Natural killer cell treated with Interleukin-12 subunit alpha and Interleukin-12 subunit beta and Interleukin-15 and Interleukin-18, amount 100 ng/mL, for 72 hours (primary cell): ENCODE results near the gene PNMT. TPM values are rescaled to one million over a fixed set of nuclear protein-coding genes. Genes with fewer than 3 reads are reported as not detected.
"Not testable (repeated sequence)": the region's sequence is repeated elsewhere in the genome, so short reads cannot be mapped to it uniquely, and the experiment has no call there.

Experiments used
- ATAC-seq, 2 donors: fragments of 150-1000 bp; cut with Tn5 transposase in 1 of 2; sonication (Bioruptor Pico), chemical (Tn5 transposase) in 1 of 2; 2 replicates each; pipeline ENCODE4 v1.10.0; 2021
- DNase-seq: peaks from one replicate; pipeline ENCODE4 v3.0.0; 2022; ENCODE audit warnings: low spot score
- H3K27ac Mint-ChIP-seq, 2 donors: 1 replicate in 1 of 2; 2 replicates in 1 of 2; pipeline ENCODE4 v1.8.0; 2022; ENCODE audit warnings: mixed read lengths in 2 of 2, mild to moderate bottlenecking in 1 of 2, moderate library complexity in 1 of 2
- H3K27me3 Mint-ChIP-seq, 2 donors: 1 replicate in 1 of 2; 2 replicates in 1 of 2; pipeline ENCODE4 v1.8.0; 2022; ENCODE audit warnings: mixed read lengths in 2 of 2
- H3K36me3 Mint-ChIP-seq: one replicate; pipeline ENCODE4 v1.8.0; 2022; ENCODE audit warnings: mixed read lengths
- H3K4me1 Mint-ChIP-seq, 2 donors: 1 replicate in 1 of 2; 2 replicates in 1 of 2; pipeline ENCODE4 v1.8.0; 2022; ENCODE audit warnings: low read depth in 2 of 2, mixed read lengths in 2 of 2, mild to moderate bottlenecking in 1 of 2
- H3K4me3 Mint-ChIP-seq: one replicate; pipeline ENCODE4 v1.8.0; 2022; ENCODE audit warnings: mixed read lengths
- H3K9me3 Mint-ChIP-seq: 2 replicates; pipeline ENCODE4 v1.8.0; 2022; ENCODE audit warnings: mixed read lengths
- total RNA-seq, 2 donors: library from RNA; stranded (reverse); gene quantifications; one replicate each; pipeline ENCODE4 v1.2.3, GENCODE V29; 2022

The PNMT gene
- total RNA-seq, 2 donors from 2014 or later: not detected

GRCh38 chr17:39687546-39688474 lies 19.6 kb downstream of the PNMT start, which contains the start of gene PGAP3:
Gene PGAP3, minus strand, starts transcription at chr17:39688057. Its CDS starts 43 bp downstream, at chr17:39688014.
- Mint-ChIP-seq H3K9me3 (peaks cover 3% of the 10 kb centered on the region), H3K4me1 (peaks cover 25 to 34% of the 10 kb centered on the region in 2 donors), H3K27ac (peak within 1 kb of the TSS; percentile 86 to 98), H3K4me3 (peak within 1 kb of the TSS; percentile 92), H3K36me3 (no peaks in the 10 kb centered on the region), H3K27me3 (no peaks in the 10 kb centered on the region)
- ATAC-seq: peak; percentile 98
- DNase-seq: peak; percentile 93

- H3K36me3 Mint-ChIP-seq: no peaks in the 10 kb centered on the region
- ATAC-seq (no peak), DNase-seq (no peak)
- H3K4me3 Mint-ChIP-seq: peak overlapping the region; percentile 92
- peaks cover 25 to 30% of the 10 kb centered on the region in 2 donors for H3K4me1 Mint-ChIP-seq
- peak overlapping the region; percentile 86 to 98 for H3K27ac Mint-ChIP-seq
- no peaks in the 10 kb centered on the region for H3K27me3 Mint-ChIP-seq
- peaks cover 3% of the 10 kb centered on the region for H3K9me3 Mint-ChIP-seq
Observed at GRCh38 chr17:39688475-39688835, 20.2 kb downstream of the PNMT start.

DNA sequence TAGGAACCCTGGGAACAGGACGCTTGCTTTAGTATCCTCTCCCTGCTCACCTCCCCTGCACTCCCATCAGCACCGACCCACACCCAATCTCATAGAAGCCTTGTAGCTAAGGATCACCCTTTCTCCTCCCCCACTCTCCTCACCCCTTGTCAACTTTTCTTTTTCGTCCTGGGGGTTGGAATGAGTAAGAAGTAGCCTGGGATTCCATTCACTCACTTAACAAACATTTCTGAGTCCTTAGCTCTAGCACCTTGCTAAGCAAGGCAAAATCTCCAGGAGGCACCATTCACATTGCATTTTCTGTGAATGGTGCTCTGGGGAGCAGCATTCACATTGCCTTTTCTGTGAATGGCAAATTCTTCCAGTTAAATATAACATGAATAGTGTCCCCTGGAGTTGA lies 20.7 kb downstream of the PNMT start:
- H3K27me3 Mint-ChIP-seq: no peaks in the 10 kb centered on the region
- ATAC-seq: no peak

GRCh38 chr17:39694593-39694992 lies 26.3 kb downstream of the PNMT start:
- Mint-ChIP-seq H3K36me3 (no peaks in the 10 kb centered on the region), H3K27me3 (peaks cover 5 to 11% of the 10 kb centered on the region in 2 donors), H3K4me1 (peaks cover 2 to 3% of the 10 kb centered on the region in 2 donors), H3K4me3 (no peak overlapping the region), H3K9me3 (no peaks in the 10 kb centered on the region), H3K27ac (no peak overlapping the region)
- DNase-seq (no peak), ATAC-seq (no peak)

More for the DNA sequence above, 20.7 kb downstream of the PNMT start:
- Mint-ChIP-seq H3K4me3 (peak overlapping the region; percentile 92), H3K4me1 (peaks cover 25 to 30% of the 10 kb centered on the region in 2 donors), H3K36me3 (no peaks in the 10 kb centered on the region), H3K9me3 (peaks cover 3% of the 10 kb centered on the region), H3K27ac (peak overlapping the region; percentile 86 to 98)
- no peak for DNase-seq

DNA sequence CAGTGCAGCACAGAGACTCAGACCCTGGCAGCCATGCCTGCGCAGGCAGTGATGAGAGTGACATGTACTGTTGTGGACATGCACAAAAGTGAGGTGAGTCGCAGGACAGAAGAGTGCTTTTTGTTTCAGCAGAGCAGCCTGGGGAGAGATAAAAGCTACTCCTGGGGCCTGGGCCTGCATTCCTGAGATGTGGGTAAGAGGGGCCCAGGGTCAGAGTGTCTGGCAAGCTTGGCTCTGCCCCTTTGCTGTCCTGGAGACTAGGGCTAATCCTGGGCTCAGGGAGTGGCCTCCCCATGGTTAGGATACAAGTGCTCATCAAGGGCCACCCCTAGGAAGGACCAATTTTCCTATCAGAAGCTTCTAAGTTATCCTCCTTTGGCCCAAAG lies 26.8 kb downstream of the PNMT start:
- Mint-ChIP-seq H3K4me3 (no peak overlapping the region), H3K4me1 (peaks cover 4 to 5% of the 10 kb centered on the region in 2 donors), H3K36me3 (no peaks in the 10 kb centered on the region), H3K9me3 (no peaks in the 10 kb centered on the region), H3K27ac (no peak overlapping the region), H3K27me3 (peaks cover 8 to 14% of the 10 kb centered on the region in 2 donors)
- no peak for DNase-seq
- no peak for ATAC-seq

DNA sequence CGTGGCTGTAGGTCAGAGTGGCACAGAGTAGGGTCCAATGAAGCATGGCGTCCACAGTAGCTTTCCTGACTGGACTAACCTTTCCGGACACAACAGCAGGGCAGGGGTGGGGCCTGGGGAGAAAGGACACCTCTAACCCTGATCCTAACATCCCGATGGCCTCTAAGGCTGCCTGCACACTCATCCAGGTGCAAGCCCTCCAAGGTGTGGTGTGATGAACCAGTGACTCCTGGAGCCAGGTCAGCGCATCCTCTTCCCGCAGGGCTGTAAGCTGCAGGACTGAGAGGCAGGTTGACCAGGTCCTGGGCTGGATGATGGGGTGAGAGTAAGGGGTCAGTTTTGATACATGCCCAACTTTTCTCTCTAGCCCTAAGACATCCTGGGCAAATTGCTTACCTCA lies 28.5 kb downstream of the PNMT start:
- ATAC-seq: peak in 1 of 2 donors; percentile 36
- no peak for DNase-seq
- Mint-ChIP-seq H3K27ac (no peak overlapping the region), H3K9me3 (no peaks in the 10 kb centered on the region), H3K4me1 (peaks cover 9 to 13% of the 10 kb centered on the region in 2 donors), H3K4me3 (no peak overlapping the region), H3K36me3 (no peaks in the 10 kb centered on the region), H3K27me3 (peaks cover 15 to 21% of the 10 kb centered on the region in 2 donors)

GRCh38 chr17:39697961-39698360 lies 29.7 kb downstream of the PNMT start:
- Mint-ChIP-seq H3K9me3 (no peaks in the 10 kb centered on the region), H3K36me3 (no peaks in the 10 kb centered on the region), H3K27ac (no peak overlapping the region), H3K4me3 (no peak overlapping the region), H3K27me3 (peaks cover 15 to 21% of the 10 kb centered on the region in 2 donors), H3K4me1 (peaks cover 9 to 19% of the 10 kb centered on the region in 2 donors)
- no peak for ATAC-seq
- DNase-seq: no peak

GRCh38 chr17:39699157-39699817 lies 31.0 kb downstream of the PNMT start:
- peak overlapping the region; percentile 59 for H3K4me3 Mint-ChIP-seq
- ATAC-seq: not testable (repeated sequence)

GRCh38 chr17:39699818-39700147 lies 31.5 kb downstream of the PNMT start, which contains the start of gene ERBB2:
Gene ERBB2, plus strand, starts transcription at chr17:39700064. Its CDS starts 175 bp downstream, at chr17:39700239.
- H3K4me1 Mint-ChIP-seq: peaks cover 16 to 35% of the 10 kb centered on the region in 2 donors
- no peaks in the 10 kb centered on the region for H3K36me3 Mint-ChIP-seq
- H3K9me3 Mint-ChIP-seq: no peaks in the 10 kb centered on the region
- peaks cover 15 to 21% of the 10 kb centered on the region in 2 donors for H3K27me3 Mint-ChIP-seq
- H3K4me3 Mint-ChIP-seq: peak within 1 kb of the TSS; percentile 59
- H3K27ac Mint-ChIP-seq: peak within 1 kb of the TSS in 1 of 2 donors; percentile 30
- no peak for DNase-seq
- no peak for ATAC-seq

More at GRCh38 chr17:39699157-39699817, 31.0 kb downstream of the PNMT start:
- DNase-seq, H3K27ac Mint-ChIP-seq, H3K9me3 Mint-ChIP-seq, H3K36me3 Mint-ChIP-seq: not testable (repeated sequence)
- peaks cover 15 to 21% of the 10 kb centered on the region in 2 donors for H3K27me3 Mint-ChIP-seq
- H3K4me1 Mint-ChIP-seq: peaks cover 16 to 30% of the 10 kb centered on the region in 2 donors

DNA sequence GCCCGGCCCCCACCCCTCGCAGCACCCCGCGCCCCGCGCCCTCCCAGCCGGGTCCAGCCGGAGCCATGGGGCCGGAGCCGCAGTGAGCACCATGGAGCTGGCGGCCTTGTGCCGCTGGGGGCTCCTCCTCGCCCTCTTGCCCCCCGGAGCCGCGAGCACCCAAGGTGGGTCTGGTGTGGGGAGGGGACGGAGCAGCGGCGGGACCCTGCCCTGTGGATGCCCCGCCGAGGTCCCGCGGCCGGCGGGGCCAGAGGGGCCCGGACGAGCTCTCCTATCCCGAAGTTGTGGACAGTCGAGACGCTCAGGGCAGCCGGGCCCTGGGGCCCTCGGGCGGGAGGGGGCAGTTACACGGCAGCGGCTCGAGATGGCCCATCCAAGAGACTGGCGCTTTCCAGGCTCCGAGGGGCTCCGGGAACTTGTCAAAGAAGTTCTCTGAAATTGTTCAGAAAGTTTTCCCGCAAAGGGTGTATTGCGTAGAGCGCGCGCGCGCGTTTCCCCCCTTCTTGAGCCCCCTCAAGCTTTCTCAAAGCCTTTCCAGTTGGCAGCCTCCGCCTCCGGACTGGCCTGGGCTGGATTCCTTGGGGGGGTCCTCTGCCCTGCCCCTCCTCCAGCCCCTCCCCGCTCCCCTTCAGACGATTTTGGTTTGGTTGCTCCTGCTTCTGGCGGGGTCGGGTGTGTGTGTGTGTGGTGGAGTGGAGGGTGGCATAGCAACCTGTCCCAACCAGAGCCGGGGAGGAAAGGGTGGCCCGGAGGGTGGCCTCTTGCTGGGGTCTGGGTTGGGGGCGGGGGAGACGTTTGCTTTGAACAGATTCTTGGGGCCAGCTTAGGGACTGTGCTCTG lies 32.1 kb downstream of the PNMT start:
- DNase-seq (no peak), ATAC-seq (peak in 1 of 2 donors; percentile 17)
- peaks cover 16 to 37% of the 10 kb centered on the region in 2 donors for H3K4me1 Mint-ChIP-seq
- H3K27me3 Mint-ChIP-seq: peaks cover 15 to 21% of the 10 kb centered on the region in 2 donors
- H3K4me3 Mint-ChIP-seq: peak overlapping the region; percentile 34
- H3K36me3 Mint-ChIP-seq: no peaks in the 10 kb centered on the region
- H3K27ac Mint-ChIP-seq: peak overlapping the region in 1 of 2 donors; percentile 30
- no peaks in the 10 kb centered on the region for H3K9me3 Mint-ChIP-seq

DNA sequence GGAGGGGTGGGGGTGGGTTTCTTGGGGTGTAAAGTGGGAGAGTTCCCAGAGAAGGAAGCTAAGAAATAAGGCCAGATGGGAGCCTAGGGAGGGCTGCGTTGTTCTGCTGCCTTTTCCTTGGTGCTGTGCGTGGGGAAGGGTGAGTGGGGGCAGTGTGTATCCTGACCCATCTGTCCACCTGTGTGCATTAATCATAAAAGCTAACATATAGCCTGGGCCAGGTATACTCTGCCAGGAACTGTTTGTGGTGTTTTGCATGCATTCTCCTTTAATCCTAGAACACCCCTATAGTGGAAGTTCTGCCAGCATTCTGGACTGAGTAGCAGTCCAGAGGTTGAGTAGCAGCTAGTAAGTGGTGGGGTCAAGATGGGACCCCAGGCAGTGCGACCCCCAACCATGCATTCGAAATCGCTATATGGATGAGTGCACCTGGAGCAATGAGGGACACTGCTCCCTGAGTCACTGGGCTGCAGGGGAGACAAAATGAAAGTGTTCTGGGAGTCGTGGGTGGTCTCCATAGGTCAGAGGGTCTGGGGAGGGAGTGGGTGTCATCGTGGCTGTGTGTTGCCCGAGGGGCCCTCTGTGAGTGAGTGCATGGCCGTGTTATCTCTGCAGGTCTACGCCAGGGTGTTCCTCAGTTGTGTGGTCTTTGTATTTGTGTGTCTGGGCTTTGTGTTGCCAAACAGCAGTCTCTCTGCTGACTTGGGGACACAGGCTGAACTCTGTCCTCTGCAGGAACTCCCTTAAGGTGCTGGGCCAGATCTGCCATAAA lies 32.9 kb downstream of the PNMT start:
- no peaks in the 10 kb centered on the region for H3K36me3 Mint-ChIP-seq
- H3K27ac Mint-ChIP-seq: peak overlapping the region in 1 of 2 donors; percentile 30
- DNase-seq (no peak), ATAC-seq (no peak)
- H3K9me3 Mint-ChIP-seq: no peaks in the 10 kb centered on the region
- peaks cover 16 to 37% of the 10 kb centered on the region in 2 donors for H3K4me1 Mint-ChIP-seq
- peak overlapping the region; percentile 34 for H3K4me3 Mint-ChIP-seq
- H3K27me3 Mint-ChIP-seq: peaks cover 15 to 21% of the 10 kb centered on the region in 2 donors

DNA sequence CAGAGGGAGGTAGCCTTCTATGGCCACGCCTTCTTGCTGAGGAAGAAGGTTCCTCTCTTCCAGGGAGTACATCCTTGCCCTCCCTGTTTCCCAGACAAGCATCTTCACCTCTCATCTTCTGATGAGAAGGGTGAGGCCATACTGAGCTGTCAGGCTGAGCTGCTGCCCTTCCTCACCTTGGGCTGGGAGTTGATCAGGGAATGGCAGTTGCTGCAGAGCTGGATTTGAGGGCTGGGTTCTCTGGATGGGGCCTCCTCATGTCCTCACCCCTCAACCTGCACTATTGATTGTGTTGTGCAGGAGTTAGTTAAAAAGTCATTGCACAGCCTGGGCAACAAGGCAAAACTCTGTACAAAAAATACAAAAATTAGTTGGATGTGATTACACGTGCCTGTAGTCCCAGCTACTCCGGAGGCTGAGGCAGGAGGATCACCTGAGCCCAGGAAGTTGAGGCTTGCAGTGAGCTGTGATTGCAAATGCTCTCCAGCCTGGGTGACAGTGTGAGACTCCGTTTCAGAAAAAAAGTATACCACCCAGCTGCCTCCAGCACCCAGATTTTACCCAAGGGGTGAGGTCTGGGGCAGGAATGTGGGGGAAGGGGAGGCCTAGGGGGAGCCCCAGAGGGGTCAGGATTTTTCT lies 33.6 kb downstream of the PNMT start:
- peak overlapping the region in 1 of 2 donors; percentile 30 for H3K27ac Mint-ChIP-seq
- peaks cover 18 to 38% of the 10 kb centered on the region in 2 donors for H3K4me1 Mint-ChIP-seq
- H3K4me3 Mint-ChIP-seq: no peak overlapping the region
- H3K36me3 Mint-ChIP-seq: no peaks in the 10 kb centered on the region
- H3K9me3 Mint-ChIP-seq: no peaks in the 10 kb centered on the region
- no peak for DNase-seq
- H3K27me3 Mint-ChIP-seq: peaks cover 15 to 21% of the 10 kb centered on the region in 2 donors
- ATAC-seq: no peak
